Osteocyte (in vitro differentiated cells): ENCODE measurements around the gene ASTN2. TPM values are rescaled to one million over a fixed set of nuclear protein-coding genes. Genes with fewer than 3 reads are reported as not detected.

Experiments used
- DNase-seq: peaks from one replicate; pipeline ENCODE4 v3.0.0; 2021; ENCODE audit warnings: mixed read lengths; ENCODE audit not compliant: unreplicated experiment; ENCODE audit errors: extremely low spot score
- H3K27ac Mint-ChIP-seq: one replicate; pipeline ENCODE4 v1.8.0; 2021; ENCODE audit warnings: mild to moderate bottlenecking, mixed read lengths; ENCODE audit not compliant: unreplicated experiment
- H3K27me3 Mint-ChIP-seq: one replicate; pipeline ENCODE4 v1.8.0; 2021; ENCODE audit warnings: mixed read lengths; ENCODE audit not compliant: unreplicated experiment
- H3K36me3 Mint-ChIP-seq: one replicate; pipeline ENCODE4 v1.8.0; 2021; ENCODE audit warnings: mixed read lengths; ENCODE audit not compliant: unreplicated experiment
- H3K4me1 Mint-ChIP-seq: one replicate; pipeline ENCODE4 v1.8.0; 2021; ENCODE audit warnings: mixed read lengths; ENCODE audit not compliant: unreplicated experiment
- H3K4me3 Mint-ChIP-seq: one replicate; pipeline ENCODE4 v1.8.0; 2021; ENCODE audit warnings: mild to moderate bottlenecking, moderate library complexity, mixed read lengths; ENCODE audit not compliant: unreplicated experiment
- H3K9me3 Mint-ChIP-seq: one replicate; pipeline ENCODE4 v1.8.0; 2021; ENCODE audit warnings: mixed read lengths; ENCODE audit not compliant: unreplicated experiment
- total RNA-seq: library from RNA; stranded (reverse); gene quantifications from 2 replicates; pipeline ENCODE4 v1.2.1, GENCODE V29; 2021
- TF ChIP-seq, protein P1 (sequence below): fragments of 200-600 bp; sonication (generic); IDR thresholded peaks from 2 replicates; pipeline ENCODE4 v1.5.0; 2021; ENCODE audit warnings: antibody characterized with exemption, mild to moderate bottlenecking, moderate library complexity

ASTN2 gene
- total RNA-seq, 1 donor from 2014 or later, result 2.3 TPM

GRCh38 chr9:117448066-117448465, 33.2 kb upstream of the ASTN2 start:
- no peak overlapping the region for H3K4me3 Mint-ChIP-seq
- H3K9me3 Mint-ChIP-seq, result no peaks in the 10 kb centered on the region
- no peak for DNase-seq
- H3K27ac Mint-ChIP-seq, result no peak overlapping the region
- no peaks in the 10 kb centered on the region for H3K4me1 Mint-ChIP-seq
- H3K27me3 Mint-ChIP-seq, result no peaks in the 10 kb centered on the region
- no peaks in the 10 kb centered on the region for H3K36me3 Mint-ChIP-seq
- TF ChIP-seq, protein P1, sequence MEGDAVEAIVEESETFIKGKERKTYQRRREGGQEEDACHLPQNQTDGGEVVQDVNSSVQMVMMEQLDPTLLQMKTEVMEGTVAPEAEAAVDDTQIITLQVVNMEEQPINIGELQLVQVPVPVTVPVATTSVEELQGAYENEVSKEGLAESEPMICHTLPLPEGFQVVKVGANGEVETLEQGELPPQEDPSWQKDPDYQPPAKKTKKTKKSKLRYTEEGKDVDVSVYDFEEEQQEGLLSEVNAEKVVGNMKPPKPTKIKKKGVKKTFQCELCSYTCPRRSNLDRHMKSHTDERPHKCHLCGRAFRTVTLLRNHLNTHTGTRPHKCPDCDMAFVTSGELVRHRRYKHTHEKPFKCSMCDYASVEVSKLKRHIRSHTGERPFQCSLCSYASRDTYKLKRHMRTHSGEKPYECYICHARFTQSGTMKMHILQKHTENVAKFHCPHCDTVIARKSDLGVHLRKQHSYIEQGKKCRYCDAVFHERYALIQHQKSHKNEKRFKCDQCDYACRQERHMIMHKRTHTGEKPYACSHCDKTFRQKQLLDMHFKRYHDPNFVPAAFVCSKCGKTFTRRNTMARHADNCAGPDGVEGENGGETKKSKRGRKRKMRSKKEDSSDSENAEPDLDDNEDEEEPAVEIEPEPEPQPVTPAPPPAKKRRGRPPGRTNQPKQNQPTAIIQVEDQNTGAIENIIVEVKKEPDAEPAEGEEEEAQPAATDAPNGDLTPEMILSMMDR, result peak; percentile 12

GRCh38 chr9:117445631-117446030, 30.8 kb upstream of the ASTN2 start:
- no peaks in the 10 kb centered on the region for H3K27me3 Mint-ChIP-seq
- no peak overlapping the region for H3K27ac Mint-ChIP-seq
- TF ChIP-seq, protein P1, result no peak
- no peaks in the 10 kb centered on the region for H3K4me1 Mint-ChIP-seq
- H3K36me3 Mint-ChIP-seq, result no peaks in the 10 kb centered on the region
- no peak for DNase-seq
- H3K9me3 Mint-ChIP-seq, result no peaks in the 10 kb centered on the region
- H3K4me3 Mint-ChIP-seq, result no peak overlapping the region

- Mint-ChIP-seq H3K36me3 (no peaks in the 10 kb centered on the region), H3K4me1 (no peaks in the 10 kb centered on the region), H3K27ac (no peak overlapping the region), H3K27me3 (no peaks in the 10 kb centered on the region), H3K9me3 (no peaks in the 10 kb centered on the region), H3K4me3 (no peak overlapping the region)
- TF ChIP-seq, protein P1, result no peak
- DNase-seq, result no peak
These were observed 29.6 kb upstream of the ASTN2 start for GRCh38 chr9:117444501-117444900.

DNA sequence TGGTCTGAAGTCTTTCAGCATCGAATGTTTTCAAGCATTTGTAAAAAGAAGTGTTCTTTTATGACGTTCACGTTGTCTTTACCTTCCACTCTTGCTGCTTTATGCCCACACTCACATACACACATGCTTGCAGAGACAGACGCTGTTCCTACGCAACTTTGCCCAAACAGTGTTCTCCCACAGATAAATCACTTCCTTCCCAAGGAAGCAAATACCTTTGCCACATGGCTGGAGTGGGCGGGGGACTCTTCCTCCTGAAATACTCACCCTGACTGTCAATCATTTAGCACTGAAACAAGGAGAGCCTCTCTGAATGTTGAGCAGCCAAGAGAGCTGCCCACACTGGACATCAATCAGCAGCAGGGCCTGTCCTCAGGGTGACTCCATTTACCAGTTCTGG, 22.4 kb upstream of the ASTN2 start:
- DNase-seq, result no peak
- Mint-ChIP-seq H3K4me3 (no peak overlapping the region), H3K36me3 (no peaks in the 10 kb centered on the region), H3K27ac (no peak overlapping the region), H3K27me3 (no peaks in the 10 kb centered on the region), H3K9me3 (no peaks in the 10 kb centered on the region), H3K4me1 (no peaks in the 10 kb centered on the region)
- TF ChIP-seq, protein P1, result no peak

DNA sequence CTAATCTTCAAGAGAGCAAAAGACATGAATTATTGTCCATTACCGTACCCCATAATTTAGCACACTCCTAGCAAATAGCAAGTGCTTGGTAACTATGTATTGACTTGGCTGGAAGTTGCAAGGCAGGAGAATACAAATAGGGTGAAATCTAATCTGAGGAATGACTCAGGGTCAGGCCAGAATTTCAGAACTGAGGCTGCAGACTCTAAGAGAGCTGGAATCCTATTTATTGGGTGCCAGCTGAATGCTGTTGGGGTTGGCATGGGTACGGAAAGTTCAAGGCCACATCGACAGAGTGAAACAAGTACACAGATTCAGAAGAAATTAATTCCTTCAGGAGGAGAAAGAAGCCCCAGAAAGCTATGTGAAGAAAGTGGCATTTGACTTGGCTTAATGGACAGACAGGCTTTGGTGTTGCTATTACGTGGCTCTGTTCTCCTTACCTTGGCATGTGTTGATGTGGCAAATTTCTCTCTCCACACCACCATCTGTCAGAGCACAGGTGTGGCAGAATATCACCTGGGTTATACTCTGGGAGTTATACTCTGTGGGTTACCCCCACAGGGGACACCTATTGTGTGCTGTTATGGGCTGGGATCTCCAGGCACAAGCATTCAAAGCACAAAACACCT, 20.9 kb upstream of the ASTN2 start:
- Mint-ChIP-seq H3K4me3 (no peak overlapping the region), H3K27me3 (no peaks in the 10 kb centered on the region), H3K27ac (no peak overlapping the region), H3K4me1 (no peaks in the 10 kb centered on the region), H3K9me3 (no peaks in the 10 kb centered on the region), H3K36me3 (no peaks in the 10 kb centered on the region)
- no peak for DNase-seq
- TF ChIP-seq, protein P1, result no peak
